Ishikawa (cell line): ENCODE data around the gene PRR14L.

Experiments used
- CEBPB ChIP-seq: IDR thresholded peaks from 2 replicates; pipeline ENCODE4 v1.6.1; 2012
- CREB1 ChIP-seq: IDR thresholded peaks from 2 replicates; pipeline ENCODE4 v1.6.1; 2012; ENCODE audit warnings: low read depth
- EP300 ChIP-seq: IDR thresholded peaks from 2 replicates; pipeline ENCODE4 v1.6.1; 2012; ENCODE audit warnings: borderline replicate concordance
- MAX ChIP-seq: IDR thresholded peaks from 2 replicates; pipeline ENCODE4 v1.6.1; 2012
- NFIC ChIP-seq: IDR thresholded peaks from 2 replicates; pipeline ENCODE4 v1.6.1; 2012
- REST ChIP-seq: IDR thresholded peaks from 2 replicates; pipeline ENCODE4 v1.6.1; 2012; ENCODE audit warnings: low read depth, mild to moderate bottlenecking
- TAF1 ChIP-seq: IDR thresholded peaks from 2 replicates; pipeline ENCODE4 v1.6.1; 2012; ENCODE audit warnings: low read depth, mild to moderate bottlenecking
- TEAD4 ChIP-seq: IDR thresholded peaks from 2 replicates; pipeline ENCODE4 v1.6.1; 2012
- YY1 ChIP-seq: IDR thresholded peaks from 2 replicates; pipeline ENCODE4 v1.6.1; 2012; ENCODE audit warnings: low read depth

DNA sequence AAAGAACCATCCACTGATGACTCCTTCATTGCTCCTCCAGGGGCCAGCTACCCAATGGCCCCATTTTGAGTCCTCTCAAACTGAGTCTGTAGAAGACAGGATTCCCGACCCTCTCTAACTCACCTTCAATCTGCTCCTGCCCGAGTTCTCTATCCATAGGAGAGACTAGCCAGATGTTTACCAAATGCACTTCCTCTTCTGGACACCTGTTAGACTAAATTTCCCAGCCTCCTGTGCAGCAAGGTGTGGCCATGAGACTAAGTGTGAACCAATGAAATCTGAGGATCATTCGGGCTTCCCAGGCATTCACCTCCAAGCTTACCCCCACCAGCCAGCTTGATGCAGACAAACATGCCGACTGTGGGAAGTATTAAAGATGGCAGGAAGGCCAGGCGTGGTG, 95.5 kb downstream of the PRR14L start:
- no peak for TF ChIP-seq NFIC
- no peak for TF ChIP-seq MAX
- TF ChIP-seq TAF1 = no peak
- TF ChIP-seq EP300 = no peak
- no peak for TF ChIP-seq TEAD4
- TF ChIP-seq YY1 = no peak
- TF ChIP-seq CEBPB = no peak
- no peak for TF ChIP-seq CREB1
- no peak for TF ChIP-seq REST
